AML-193 (cell line): ENCODE data around the gene GMDS.

ENCODE experiments used
- DNase-seq, 2 experiments: peaks; one replicate each; lab custom pipeline; 2025; lab: John Stamatoyannopoulos, UW

Gene GMDS

DNA sequence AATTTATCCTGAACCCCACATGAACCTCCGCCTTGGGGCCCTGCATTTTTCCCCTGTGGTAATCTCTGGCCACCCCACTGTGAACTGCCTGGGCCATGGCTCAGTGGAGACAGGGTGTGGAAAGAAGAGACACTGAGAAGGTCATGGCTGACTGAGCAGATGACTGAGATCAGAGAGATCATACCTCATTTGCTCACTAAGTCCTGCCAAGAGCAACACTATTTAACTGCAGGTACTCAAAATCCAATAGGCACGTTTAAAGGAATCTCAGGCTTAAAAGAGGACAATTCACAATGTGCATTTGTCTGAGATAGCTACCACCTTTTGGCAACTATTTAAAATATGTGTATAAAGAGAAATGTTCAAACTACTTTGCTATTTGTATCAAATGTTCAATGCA is 305.0 kb downstream of the GMDS start:
- no peak for DNase-seq

GRCh38 chr6:1933292-1933691 is 312.1 kb downstream of the GMDS start:
- DNase-seq: no peak

GRCh38 chr6:1931817-1932216 is 313.6 kb downstream of the GMDS start:
- DNase-seq: no peak

- DNase-seq: no peak
Observed at GRCh38 chr6:1930356-1930755, 315.0 kb downstream of the GMDS start.

DNA sequence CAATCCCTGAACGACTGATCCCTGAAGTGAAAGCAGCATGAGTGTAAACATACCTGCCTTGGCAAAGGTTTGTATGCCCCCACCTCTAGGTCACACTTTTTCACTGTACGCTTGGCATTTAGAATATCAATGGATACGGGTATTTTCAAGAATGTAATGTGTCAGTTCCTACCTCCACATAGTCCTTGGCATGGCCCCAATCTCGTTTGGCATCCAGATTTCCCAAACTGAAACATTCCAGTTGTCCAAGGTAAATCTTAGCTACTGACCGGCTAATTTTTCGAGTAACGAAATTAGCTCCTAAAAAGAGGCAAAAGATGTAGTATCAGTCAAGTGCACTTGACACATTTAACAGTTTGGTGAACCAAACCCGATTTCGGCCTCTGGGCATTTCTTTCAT is 315.5 kb downstream of the GMDS start:
- DNase-seq: no peak

DNA sequence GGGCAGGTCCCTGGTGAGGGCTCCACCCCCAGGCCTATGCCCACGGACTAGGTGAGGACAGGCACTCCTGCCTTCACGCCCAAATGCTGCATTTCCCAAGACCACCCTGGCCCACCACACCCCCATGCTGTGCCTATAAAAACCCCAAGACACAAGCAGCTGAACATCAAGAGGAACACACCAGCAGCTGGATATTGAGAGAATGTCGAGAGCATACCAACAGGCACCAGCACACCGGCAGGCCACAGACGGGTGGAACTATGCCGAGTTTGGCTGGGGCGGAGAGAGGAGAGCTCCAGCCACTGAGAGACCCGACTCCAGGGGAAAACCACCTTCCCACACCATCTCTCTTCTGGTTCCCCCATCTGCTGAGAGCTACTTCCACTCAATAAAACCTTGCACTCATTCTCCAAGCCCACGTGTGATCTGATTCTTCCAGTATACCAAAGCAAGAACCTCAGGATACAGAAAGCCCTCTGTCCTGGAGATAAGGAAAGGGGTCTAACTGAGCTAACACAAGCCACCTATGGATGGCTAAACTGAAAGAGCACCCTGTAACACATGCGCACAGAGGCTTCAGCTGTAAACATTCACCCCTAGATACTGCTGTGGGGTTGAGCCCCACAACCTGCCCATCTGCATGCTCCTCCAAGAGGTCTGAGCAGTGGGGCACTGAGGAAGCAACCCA is 319.5 kb downstream of the GMDS start:
- no peak for DNase-seq

DNA sequence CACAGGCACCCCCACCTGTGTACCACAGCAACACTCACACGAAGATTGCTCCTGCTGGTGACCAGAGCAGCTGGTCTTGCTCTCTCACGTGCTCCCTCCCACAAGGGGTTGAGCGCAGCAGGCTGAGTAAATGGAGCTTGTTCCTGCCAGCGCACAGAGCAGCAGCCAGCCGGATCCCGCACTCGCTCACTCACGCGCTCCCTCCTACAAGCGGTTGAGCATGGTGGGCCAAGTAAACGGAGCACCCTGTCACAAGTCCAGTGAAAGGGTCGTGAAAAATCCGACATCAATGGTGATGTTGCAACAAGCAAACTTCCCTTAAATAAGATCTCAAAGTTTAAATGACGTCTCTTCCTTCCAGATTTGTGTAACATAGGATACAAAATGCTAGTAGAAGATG is 322.0 kb downstream of the GMDS start:
- DNase-seq: no peak

DNA sequence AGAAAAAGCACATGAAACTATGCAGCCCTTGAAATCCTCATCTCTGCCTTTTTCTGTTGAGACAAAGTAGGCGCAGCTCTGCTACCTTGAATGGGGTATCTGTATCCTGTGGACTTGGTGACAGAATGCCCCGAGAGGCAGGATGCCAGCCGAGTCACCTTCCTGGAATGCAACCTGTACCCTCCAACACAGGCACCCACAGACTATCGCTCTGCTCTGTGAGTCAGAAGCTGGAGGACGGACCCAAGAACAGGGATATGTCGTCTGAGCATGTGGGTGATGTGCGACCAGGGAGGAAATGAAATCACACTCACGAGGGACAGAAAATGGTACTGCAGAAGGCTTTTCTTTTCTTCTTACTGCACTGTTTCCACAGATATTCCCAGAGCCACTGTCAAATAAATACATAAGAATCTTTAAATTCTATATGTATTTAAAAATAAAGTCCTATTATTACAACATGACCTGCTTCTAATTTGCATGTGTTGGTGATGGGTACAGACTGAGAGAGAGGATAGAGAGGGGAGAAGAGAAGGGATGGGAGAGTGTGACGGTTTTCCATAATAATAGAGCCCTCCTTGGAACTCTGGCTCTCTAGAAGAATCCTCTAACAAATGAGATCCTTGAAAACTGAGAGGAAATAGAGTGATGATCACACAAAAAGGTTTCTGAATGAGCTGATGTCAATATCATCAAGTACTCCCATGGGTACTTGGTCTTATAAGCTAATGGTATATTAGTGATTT is 327.6 kb downstream of the GMDS start:
- DNase-seq: no peak

DNA sequence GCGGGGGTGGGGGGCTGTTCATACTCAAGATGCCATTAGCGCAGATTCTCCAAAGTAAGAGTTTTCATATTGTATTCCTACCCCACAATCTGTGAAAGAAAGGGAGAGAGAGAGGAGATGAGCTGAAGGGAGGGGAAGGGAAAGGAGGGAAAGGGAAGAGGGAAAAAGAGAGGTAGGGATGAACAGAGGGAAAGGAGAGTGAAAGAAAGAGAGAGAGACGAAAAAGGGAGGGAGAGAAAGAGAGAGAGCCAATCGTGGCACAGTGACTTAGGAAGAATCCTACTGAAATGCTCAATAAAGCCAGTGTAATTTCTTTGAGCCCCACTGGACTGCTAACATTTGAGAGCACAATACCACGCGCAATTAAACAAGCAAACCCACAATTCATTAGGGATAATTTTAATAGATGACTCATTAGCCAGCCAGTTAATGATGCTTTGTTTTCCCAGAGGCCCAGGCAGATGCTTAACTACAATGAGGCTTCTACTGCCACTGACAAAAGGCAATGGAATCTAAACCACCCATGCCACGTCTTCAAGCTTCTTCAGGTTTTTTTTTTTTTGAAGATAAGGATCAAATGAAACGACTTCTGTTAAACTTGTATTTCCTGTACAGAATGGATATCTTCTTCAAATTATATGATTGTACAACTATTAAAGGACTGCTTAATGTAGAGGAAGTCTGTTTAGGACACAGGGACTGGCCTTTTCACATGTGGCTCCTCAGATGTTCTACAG is 328.9 kb downstream of the GMDS start:
- DNase-seq: no peak

DNA sequence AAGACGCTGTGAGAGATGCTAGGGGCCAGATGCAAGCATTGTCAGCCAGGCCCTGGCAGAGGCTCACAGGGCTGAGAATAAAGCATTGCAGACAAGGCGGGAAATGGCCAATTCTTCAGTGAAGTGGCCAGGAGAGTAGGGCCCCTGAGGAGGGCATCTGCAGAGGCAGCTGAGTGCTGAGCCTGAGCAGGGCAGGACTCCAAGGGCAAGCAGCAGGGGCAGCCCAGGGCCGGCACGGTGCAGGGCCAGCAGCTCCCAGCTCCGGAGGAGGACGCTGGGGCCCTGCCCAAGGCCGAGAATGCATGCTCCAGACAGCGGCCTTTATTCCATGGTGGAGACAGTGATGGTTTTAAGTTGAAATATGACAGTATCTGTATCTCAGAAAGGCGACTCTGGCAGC is 330.2 kb downstream of the GMDS start:
- DNase-seq: no peak

DNA sequence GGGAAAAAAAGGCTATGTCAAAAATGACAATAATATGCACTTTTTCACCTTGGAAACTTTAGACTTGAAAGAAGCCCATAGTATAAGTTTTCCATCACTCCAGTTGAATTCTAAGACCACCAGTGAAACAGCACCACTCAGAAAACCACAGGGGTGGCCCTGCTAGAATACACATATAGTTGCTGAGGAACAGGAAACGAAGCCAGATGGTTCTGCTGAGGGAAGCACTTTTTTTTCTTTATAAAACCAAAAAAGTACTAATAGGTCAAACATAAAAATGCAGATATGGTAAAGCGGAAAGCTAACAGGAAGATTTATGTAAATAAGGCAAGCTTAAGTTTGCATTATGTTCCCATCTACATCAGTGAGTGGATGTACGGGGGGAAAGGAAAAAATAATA is 331.8 kb downstream of the GMDS start:
- DNase-seq: no peak

- no peak for DNase-seq
Observed at GRCh38 chr6:1912731-1913130, 332.7 kb downstream of the GMDS start.

DNA sequence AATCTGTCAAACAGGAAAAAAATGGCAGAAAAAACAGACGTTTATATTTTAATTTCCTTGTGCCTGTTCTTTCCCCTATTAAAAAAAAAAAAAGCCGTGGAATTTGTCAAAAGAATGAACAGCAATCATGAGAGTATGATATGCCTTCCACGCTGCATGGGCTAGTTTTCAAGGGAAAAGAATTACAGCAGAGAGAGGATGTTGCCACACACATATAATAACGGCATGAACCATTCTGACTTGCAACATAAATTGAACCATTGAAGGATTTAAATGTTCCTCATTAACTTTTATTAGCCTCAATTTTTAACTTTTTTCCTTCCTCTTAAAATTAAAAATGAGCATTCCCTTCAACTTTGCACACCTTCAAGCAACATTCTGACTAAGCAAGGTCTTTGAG is 333.9 kb downstream of the GMDS start:
- DNase-seq: peak; percentile 82 to 85

- DNase-seq: no peak
Observed at GRCh38 chr6:1910621-1911407, 334.6 kb downstream of the GMDS start.

DNA sequence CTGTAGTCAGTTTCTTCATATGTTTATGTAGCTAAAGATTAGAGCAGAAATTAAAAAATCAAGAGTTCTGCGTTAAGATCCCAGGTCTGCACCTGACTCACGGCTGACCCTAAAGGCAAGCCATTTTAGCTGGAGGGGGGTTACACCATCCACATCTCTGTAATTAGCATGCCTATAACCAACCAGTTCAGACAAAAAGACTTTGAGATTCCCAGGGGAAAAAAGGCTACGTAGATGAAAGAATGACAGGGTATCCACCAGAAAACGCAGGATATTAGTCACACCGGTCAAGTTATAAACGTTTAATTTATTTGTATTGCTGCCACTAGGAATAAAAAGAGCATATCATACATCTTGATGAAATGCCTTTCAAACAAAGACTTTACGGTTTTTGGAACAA is 336.6 kb downstream of the GMDS start:
- DNase-seq: no peak

DNA sequence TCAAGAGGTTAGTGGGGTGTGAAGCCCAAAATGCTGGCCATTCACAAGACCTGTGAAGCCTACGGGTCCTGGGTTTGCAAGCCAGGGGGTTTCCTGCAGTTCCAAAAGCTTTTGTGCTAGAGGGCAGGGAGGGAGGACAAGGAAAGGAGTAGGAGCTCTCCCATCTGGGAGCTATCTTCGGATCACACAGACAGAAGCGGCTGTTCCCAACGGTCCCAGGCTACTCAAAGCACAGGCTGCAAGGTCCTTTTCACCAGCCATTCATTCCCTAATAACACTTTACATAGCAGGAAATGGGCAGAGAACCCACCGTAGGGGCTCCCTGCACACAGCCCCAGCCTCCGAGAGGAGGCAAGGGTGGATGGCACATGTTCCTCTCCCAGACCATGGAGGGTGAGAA is 338.8 kb downstream of the GMDS start:
- no peak for DNase-seq

- no peak for DNase-seq
Observed at GRCh38 chr6:1906014-1906413, 339.4 kb downstream of the GMDS start.

- DNase-seq: no peak
Observed at GRCh38 chr6:1904898-1905297, 340.5 kb downstream of the GMDS start.

DNA sequence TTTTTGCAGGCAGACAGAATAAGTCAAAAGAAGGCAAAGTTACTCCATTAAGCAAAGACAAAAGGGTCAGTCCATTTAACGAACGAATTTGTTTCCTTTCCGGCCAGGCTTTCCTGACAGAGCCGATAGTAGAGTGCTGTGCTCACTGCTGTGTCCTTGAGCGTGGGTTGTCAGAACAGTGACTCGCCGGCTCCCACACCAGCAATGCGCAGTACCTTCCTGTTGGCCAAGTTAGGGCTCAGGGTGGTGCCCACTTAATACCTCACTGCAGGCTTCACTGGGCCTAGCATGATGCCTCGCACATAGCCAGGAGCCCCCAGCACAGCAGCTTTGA is 341.0 kb downstream of the GMDS start:
- no peak for DNase-seq

GRCh38 chr6:1903780-1904465 is 341.5 kb downstream of the GMDS start:
- no peak for DNase-seq

GRCh38 chr6:1901556-1901955 is 343.8 kb downstream of the GMDS start:
- DNase-seq: no peak

- DNase-seq: no peak
Observed at GRCh38 chr6:1896897-1897296, 348.5 kb downstream of the GMDS start.
